ENCODE measurements around the gene IL20.

The IL20 gene

GRCh38 chr1:206895837-206896242 lies 30.4 kb downstream of the IL20 start:
- no peak overlapping the region for H3K27ac ChIP-seq

GRCh38 chr1:206896261-206896660 lies 30.8 kb downstream of the IL20 start:
- Histone ChIP-seq H3K4me3 (ENCODE audit: low read depth, low read length) (no peak overlapping the region), H3K27me3 (ENCODE audit: insufficient read depth, low read depth, severe bottlenecking) (peaks cover 99% of the 10 kb centered on the region), H3K27ac (no peak overlapping the region)

More at GRCh38 chr1:206895837-206896242, 30.4 kb downstream of the IL20 start:
- peaks cover 99% of the 10 kb centered on the region for H3K27me3 ChIP-seq (ENCODE audit: insufficient read depth, low read depth, severe bottlenecking)
- no peaks in the 10 kb centered on the region for H3K9me3 ChIP-seq (ENCODE audit: severe bottlenecking)
- peak; percentile 5 for DNase-seq
- no peaks in the 10 kb centered on the region for H3K36me3 ChIP-seq
- TF ChIP-seq, protein P1, sequence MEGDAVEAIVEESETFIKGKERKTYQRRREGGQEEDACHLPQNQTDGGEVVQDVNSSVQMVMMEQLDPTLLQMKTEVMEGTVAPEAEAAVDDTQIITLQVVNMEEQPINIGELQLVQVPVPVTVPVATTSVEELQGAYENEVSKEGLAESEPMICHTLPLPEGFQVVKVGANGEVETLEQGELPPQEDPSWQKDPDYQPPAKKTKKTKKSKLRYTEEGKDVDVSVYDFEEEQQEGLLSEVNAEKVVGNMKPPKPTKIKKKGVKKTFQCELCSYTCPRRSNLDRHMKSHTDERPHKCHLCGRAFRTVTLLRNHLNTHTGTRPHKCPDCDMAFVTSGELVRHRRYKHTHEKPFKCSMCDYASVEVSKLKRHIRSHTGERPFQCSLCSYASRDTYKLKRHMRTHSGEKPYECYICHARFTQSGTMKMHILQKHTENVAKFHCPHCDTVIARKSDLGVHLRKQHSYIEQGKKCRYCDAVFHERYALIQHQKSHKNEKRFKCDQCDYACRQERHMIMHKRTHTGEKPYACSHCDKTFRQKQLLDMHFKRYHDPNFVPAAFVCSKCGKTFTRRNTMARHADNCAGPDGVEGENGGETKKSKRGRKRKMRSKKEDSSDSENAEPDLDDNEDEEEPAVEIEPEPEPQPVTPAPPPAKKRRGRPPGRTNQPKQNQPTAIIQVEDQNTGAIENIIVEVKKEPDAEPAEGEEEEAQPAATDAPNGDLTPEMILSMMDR (IDR thresholded peaks at IDR 0.05; ENCODE audit: low read depth, low read length), result no peak
- H3K4me3 ChIP-seq (ENCODE audit: low read depth, low read length), result no peak overlapping the region

DNA sequence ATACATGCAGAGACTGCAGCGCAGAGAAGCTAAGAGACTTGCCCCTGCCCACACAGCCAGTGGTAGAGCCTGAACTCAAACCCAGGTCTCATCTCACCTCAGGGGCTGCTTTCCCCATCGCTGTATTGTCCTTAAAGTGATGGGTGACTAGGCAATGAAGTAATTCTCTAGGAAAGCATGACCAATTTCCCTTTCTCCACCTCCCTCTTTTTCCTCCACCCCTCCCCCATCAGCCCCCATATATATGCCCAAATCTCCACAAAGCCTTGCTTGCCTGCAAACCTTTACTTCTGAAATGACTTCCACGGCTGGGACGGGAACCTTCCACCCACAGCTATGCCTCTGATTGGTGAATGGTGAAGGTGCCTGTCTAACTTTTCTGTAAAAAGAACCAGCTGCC lies 31.8 kb downstream of the IL20 start, which contains the start of gene IL24:
TSS of gene IL24 (plus strand) at position 269 of the 400 bp plus-strand sequence. CDS start 390 bp downstream, outside the sequence.
- no peak for DNase-seq
- Histone ChIP-seq H3K27me3 (ENCODE audit: insufficient read depth, low read depth, severe bottlenecking) (peaks cover 99% of the 10 kb centered on the region), H3K36me3 (no peaks in the 10 kb centered on the region), H3K4me3 (ENCODE audit: low read depth, low read length) (no peak within 1 kb of the TSS), H3K27ac (no peak within 1 kb of the TSS), H3K9me3 (ENCODE audit: severe bottlenecking) (no peaks in the 10 kb centered on the region)
- TF ChIP-seq, protein P1 (IDR thresholded peaks at IDR 0.05; ENCODE audit: low read depth, low read length), result no peak

More at GRCh38 chr1:206896261-206896660, 30.8 kb downstream of the IL20 start:
- peak; percentile 5 for DNase-seq
- Histone ChIP-seq H3K36me3 (no peaks in the 10 kb centered on the region), H3K9me3 (ENCODE audit: severe bottlenecking) (no peaks in the 10 kb centered on the region)
- TF ChIP-seq, protein P1 (IDR thresholded peaks at IDR 0.05; ENCODE audit: low read depth, low read length), result no peak

- Histone ChIP-seq H3K27ac (no peak overlapping the region), H3K27me3 (ENCODE audit: insufficient read depth, low read depth, severe bottlenecking) (peaks cover 97% of the 10 kb centered on the region), H3K9me3 (ENCODE audit: severe bottlenecking) (no peaks in the 10 kb centered on the region), H3K4me3 (ENCODE audit: low read depth, low read length) (no peak overlapping the region), H3K36me3 (no peaks in the 10 kb centered on the region)
- TF ChIP-seq, protein P1 (IDR thresholded peaks at IDR 0.05; ENCODE audit: low read depth, low read length), result no peak
- DNase-seq, result no peak
These were observed 32.9 kb downstream of the IL20 start for GRCh38 chr1:206898089-206898914.

GRCh38 chr1:206898915-206899431 lies 33.5 kb downstream of the IL20 start:
- Histone ChIP-seq H3K36me3 (no peaks in the 10 kb centered on the region), H3K27me3 (ENCODE audit: insufficient read depth, low read depth, severe bottlenecking) (peaks cover 97% of the 10 kb centered on the region), H3K4me3 (ENCODE audit: low read depth, low read length) (no peak overlapping the region), H3K27ac (no peak overlapping the region), H3K9me3 (ENCODE audit: severe bottlenecking) (no peaks in the 10 kb centered on the region)
- TF ChIP-seq, protein P1 (IDR thresholded peaks at IDR 0.05; ENCODE audit: low read depth, low read length), result no peak
- DNase-seq, result no peak
